DOHH2 (cell line): ENCODE measurements around the gene ZNF444.
"Not testable (repeated sequence)": the region's sequence is repeated elsewhere in the genome, so short reads cannot be mapped to it uniquely, and the experiment has no call there.

Experiments used
- H3F3A ChIP-seq: fragments of 200-600 bp; sonication (generic), shearing (Covaris generic); 2 replicates; pipeline ENCODE4 v1.6.0; 2016; ENCODE audit warnings: antibody characterized with exemption, mild to moderate bottlenecking; ENCODE audit not compliant: control insufficient read depth, insufficient read depth
- H3K27ac ChIP-seq: fragments of 200-600 bp; sonication (generic); 2 replicates; pipeline ENCODE4 v1.5.1; 2014; ENCODE audit warnings: low read depth, mild to moderate bottlenecking, low read length, moderate library complexity
- H3K27me3 ChIP-seq: fragments of 200-600 bp; sonication (generic); 2 replicates; pipeline ENCODE4 v1.6.1; 2014; ENCODE audit warnings: mild to moderate bottlenecking, low read length, mixed read lengths; ENCODE audit not compliant: control insufficient read depth
- H3K36me3 ChIP-seq: fragments of 200-600 bp; sonication (generic); 2 replicates; pipeline ENCODE4 v1.6.1; 2014; ENCODE audit warnings: mild to moderate bottlenecking, low read length, moderate library complexity, mixed read lengths; ENCODE audit not compliant: control insufficient read depth
- H3K4me1 ChIP-seq: fragments of 200-600 bp; sonication (generic); 2 replicates; pipeline ENCODE4 v1.6.1; 2014; ENCODE audit warnings: mild to moderate bottlenecking, low read length, mixed read lengths; ENCODE audit not compliant: control insufficient read depth
- H3K4me2 ChIP-seq: fragments of 200-600 bp; sonication (generic); 2 replicates; pipeline ENCODE4 v1.6.0; 2014; ENCODE audit warnings: mild to moderate bottlenecking, low read length, moderate library complexity
- H3K4me3 ChIP-seq: fragments of 200-600 bp; sonication (generic); 2 replicates; pipeline ENCODE4 v1.5.1; 2014; ENCODE audit warnings: mild to moderate bottlenecking, low read length, mixed read lengths
- H3K79me2 ChIP-seq: fragments of 200-600 bp; sonication (generic); 2 replicates; pipeline ENCODE4 v1.6.1; 2014; ENCODE audit warnings: mild to moderate bottlenecking, low read length, mixed read lengths; ENCODE audit not compliant: control insufficient read depth
- H3K9me2 ChIP-seq: fragments of 200-600 bp; sonication (generic); replicated peaks from 2 replicates; pipeline ENCODE4 v1.6.1; 2014; ENCODE audit warnings: mild to moderate bottlenecking, low read length, mixed read lengths; ENCODE audit not compliant: control insufficient read depth
- H3K9me3 ChIP-seq: fragments of 200-600 bp; sonication (generic); 2 replicates; pipeline ENCODE4 v1.6.1; 2014; ENCODE audit warnings: antibody characterized with exemption, low read length, mixed read lengths; ENCODE audit not compliant: control insufficient read depth, insufficient read depth
- H4K20me1 ChIP-seq: fragments of 200-600 bp; sonication (generic); 2 replicates; pipeline ENCODE4 v1.6.0; 2014; ENCODE audit warnings: low read depth, mild to moderate bottlenecking, antibody characterized with exemption, low read length, moderate library complexity; ENCODE audit not compliant: control insufficient read depth, insufficient read depth
- CTCF ChIP-seq: fragments of 200-600 bp; sonication (generic); IDR thresholded peaks from one replicate; pipeline ENCODE4 v1.5.1; 2014; ENCODE audit warnings: antibody characterized with exemption, mild to moderate bottlenecking, low read depth, low read length; ENCODE audit not compliant: poor library complexity, severe bottlenecking
- EZH2phosphoT487 ChIP-seq: fragments of 200-600 bp; sonication (generic); IDR thresholded peaks from 2 replicates; pipeline ENCODE4 v1.6.1; 2017; ENCODE audit warnings: borderline replicate concordance, mild to moderate bottlenecking, antibody characterized with exemption, low read length, moderate library complexity, mixed read lengths

Gene ZNF444

GRCh38 chr19:56094449-56094848 is 46.6 kb upstream of the ZNF444 start:
- H3K4me2 ChIP-seq: no peak overlapping the region
- H3K27me3 ChIP-seq: no peaks in the 10 kb centered on the region
- H3K9me3 ChIP-seq: no peaks in the 10 kb centered on the region
- TF ChIP-seq CTCF (no peak), EZH2phosphoT487 (no peak)
- H3K27ac ChIP-seq: no peak overlapping the region
- H3K36me3 ChIP-seq: peaks cover 34% of the 10 kb centered on the region
- H3K4me3 ChIP-seq: no peak overlapping the region
- H4K20me1 ChIP-seq: 0 out of 2 replicates have a peak, but pooled peaks cover 6% of the 10 kb centered on the region
- no peaks in the 10 kb centered on the region for H3F3A ChIP-seq
- no peaks in the 10 kb centered on the region for H3K4me1 ChIP-seq
- H3K9me2 ChIP-seq: no peaks in the 10 kb centered on the region
- peaks cover 49% of the 10 kb centered on the region for H3K79me2 ChIP-seq

GRCh38 chr19:56096665-56097064 is 44.4 kb upstream of the ZNF444 start:
- H3K4me3 ChIP-seq: no peak overlapping the region
- peaks cover 26% of the 10 kb centered on the region for H3K36me3 ChIP-seq
- no peaks in the 10 kb centered on the region for H3F3A ChIP-seq
- H3K27me3 ChIP-seq: no peaks in the 10 kb centered on the region
- no peak overlapping the region for H3K27ac ChIP-seq
- peaks cover 40% of the 10 kb centered on the region for H3K79me2 ChIP-seq
- H3K9me2 ChIP-seq: no peaks in the 10 kb centered on the region
- H4K20me1 ChIP-seq: no peaks in the 10 kb centered on the region
- TF ChIP-seq CTCF: no peak
- no peak overlapping the region for H3K4me2 ChIP-seq
- no peaks in the 10 kb centered on the region for H3K9me3 ChIP-seq
- no peaks in the 10 kb centered on the region for H3K4me1 ChIP-seq

GRCh38 chr19:56097306-56097705 is 43.8 kb upstream of the ZNF444 start:
- no peaks in the 10 kb centered on the region for H4K20me1 ChIP-seq
- H3K4me3 ChIP-seq: no peak overlapping the region
- peaks cover 32% of the 10 kb centered on the region for H3K36me3 ChIP-seq
- peaks cover 40% of the 10 kb centered on the region for H3K79me2 ChIP-seq
- no peak overlapping the region for H3K4me2 ChIP-seq
- no peaks in the 10 kb centered on the region for H3K9me2 ChIP-seq
- no peaks in the 10 kb centered on the region for H3K9me3 ChIP-seq
- H3F3A ChIP-seq: no peaks in the 10 kb centered on the region
- no peak for TF ChIP-seq EZH2phosphoT487
- TF ChIP-seq CTCF: no peak
- H3K27ac ChIP-seq: no peak overlapping the region
- no peaks in the 10 kb centered on the region for H3K4me1 ChIP-seq
- H3K27me3 ChIP-seq: no peaks in the 10 kb centered on the region

- no peak overlapping the region for H3K4me2 ChIP-seq
- TF ChIP-seq EZH2phosphoT487 (no peak), CTCF (no peak)
- H3F3A ChIP-seq: no peaks in the 10 kb centered on the region
- H4K20me1 ChIP-seq: no peaks in the 10 kb centered on the region
- H3K79me2 ChIP-seq: peaks cover 40% of the 10 kb centered on the region
- H3K36me3 ChIP-seq: peaks cover 32% of the 10 kb centered on the region
- no peak overlapping the region for H3K27ac ChIP-seq
- H3K9me2 ChIP-seq: no peaks in the 10 kb centered on the region
- no peak overlapping the region for H3K4me3 ChIP-seq
- no peaks in the 10 kb centered on the region for H3K4me1 ChIP-seq
- no peaks in the 10 kb centered on the region for H3K9me3 ChIP-seq
- H3K27me3 ChIP-seq: no peaks in the 10 kb centered on the region
Observed at GRCh38 chr19:56097776-56098175, 43.3 kb upstream of the ZNF444 start.

- not testable (repeated sequence) for H3K9me3 ChIP-seq, H3K27me3 ChIP-seq, H3K27ac ChIP-seq, H3K4me2 ChIP-seq, H3K4me1 ChIP-seq, H4K20me1 ChIP-seq, H3K9me2 ChIP-seq, H3F3A ChIP-seq, H3K4me3 ChIP-seq
- Histone ChIP-seq H3K79me2 (peaks cover 40% of the 10 kb centered on the region), H3K36me3 (peaks cover 32% of the 10 kb centered on the region)
Observed at GRCh38 chr19:56098237-56098636, 42.9 kb upstream of the ZNF444 start.
